Type B pancreatic cell (in vitro differentiated cells): ENCODE results near the gene GPRC5B. TPM values are rescaled to one million over a fixed set of nuclear protein-coding genes. Genes with fewer than 3 reads are reported as not detected.

ENCODE experiments used
- DNase-seq: peaks from one replicate; pipeline ENCODE4 v3.0.0; 2021; ENCODE audit warnings: mixed read lengths; ENCODE audit not compliant: unreplicated experiment; ENCODE audit errors: extremely low spot score
- H3K27ac Mint-ChIP-seq: 2 replicates; pipeline ENCODE4 v1.8.0; 2021; ENCODE audit warnings: mild to moderate bottlenecking, mixed read lengths
- H3K27me3 Mint-ChIP-seq: 2 replicates; pipeline ENCODE4 v1.8.0; 2021; ENCODE audit warnings: mixed read lengths
- H3K36me3 Mint-ChIP-seq: 2 replicates; pipeline ENCODE4 v1.8.0; 2021; ENCODE audit warnings: mixed read lengths
- H3K4me1 Mint-ChIP-seq: one replicate; pipeline ENCODE4 v1.8.0; 2021; ENCODE audit warnings: mixed read lengths; ENCODE audit not compliant: unreplicated experiment
- H3K4me3 Mint-ChIP-seq: 2 replicates; pipeline ENCODE4 v1.8.0; 2021; ENCODE audit warnings: mild to moderate bottlenecking, mixed read lengths
- H3K9me3 Mint-ChIP-seq: 2 replicates; pipeline ENCODE4 v1.8.0; 2021; ENCODE audit warnings: mixed read lengths
- total RNA-seq: library from RNA; stranded (reverse); gene quantifications from 2 replicates; pipeline ENCODE4 v1.2.1, GENCODE V29; 2021; ENCODE audit warnings: low replicate concordance
- TF ChIP-seq, protein P1 (sequence below): fragments of 200-600 bp; sonication (generic); conservative IDR thresholded peaks from 2 replicates; pipeline ENCODE4 v1.5.0; 2021; ENCODE audit warnings: antibody characterized with exemption, mild to moderate bottlenecking

Gene GPRC5B
- total RNA-seq, 1 donor from 2014 or later = 53.8 TPM

DNA sequence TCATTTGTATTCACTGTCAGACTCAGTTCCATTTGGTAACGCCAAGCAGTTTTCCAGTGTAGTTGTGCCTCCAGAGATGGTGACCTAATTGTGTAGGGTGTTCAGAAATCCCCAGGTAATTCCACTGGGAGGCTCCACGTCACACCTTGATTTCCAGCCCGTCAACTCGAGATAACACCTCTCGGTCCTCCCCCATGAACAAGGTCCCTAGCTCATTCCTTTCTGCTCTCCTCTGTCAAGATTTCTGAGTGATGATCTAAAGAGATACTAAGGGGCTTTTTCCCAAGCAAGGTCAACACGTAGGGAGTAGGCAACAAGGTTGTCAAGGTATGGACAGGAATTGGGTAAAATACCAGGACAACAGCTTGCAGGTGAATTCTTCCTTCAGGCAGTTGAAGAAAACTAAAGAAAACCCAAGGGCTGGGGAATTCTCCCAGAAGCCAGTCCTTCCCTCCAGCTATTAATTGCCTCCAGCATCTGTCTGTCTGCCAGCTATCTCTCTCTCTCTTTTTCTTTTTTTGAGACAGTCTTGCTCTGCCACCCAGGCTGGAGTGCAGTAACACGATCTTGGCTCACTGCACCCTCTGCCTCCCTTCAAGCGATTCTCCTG lies 31.4 kb downstream of the GPRC5B start:
- no peak overlapping the region for H3K27ac Mint-ChIP-seq
- TF ChIP-seq, protein P1, sequence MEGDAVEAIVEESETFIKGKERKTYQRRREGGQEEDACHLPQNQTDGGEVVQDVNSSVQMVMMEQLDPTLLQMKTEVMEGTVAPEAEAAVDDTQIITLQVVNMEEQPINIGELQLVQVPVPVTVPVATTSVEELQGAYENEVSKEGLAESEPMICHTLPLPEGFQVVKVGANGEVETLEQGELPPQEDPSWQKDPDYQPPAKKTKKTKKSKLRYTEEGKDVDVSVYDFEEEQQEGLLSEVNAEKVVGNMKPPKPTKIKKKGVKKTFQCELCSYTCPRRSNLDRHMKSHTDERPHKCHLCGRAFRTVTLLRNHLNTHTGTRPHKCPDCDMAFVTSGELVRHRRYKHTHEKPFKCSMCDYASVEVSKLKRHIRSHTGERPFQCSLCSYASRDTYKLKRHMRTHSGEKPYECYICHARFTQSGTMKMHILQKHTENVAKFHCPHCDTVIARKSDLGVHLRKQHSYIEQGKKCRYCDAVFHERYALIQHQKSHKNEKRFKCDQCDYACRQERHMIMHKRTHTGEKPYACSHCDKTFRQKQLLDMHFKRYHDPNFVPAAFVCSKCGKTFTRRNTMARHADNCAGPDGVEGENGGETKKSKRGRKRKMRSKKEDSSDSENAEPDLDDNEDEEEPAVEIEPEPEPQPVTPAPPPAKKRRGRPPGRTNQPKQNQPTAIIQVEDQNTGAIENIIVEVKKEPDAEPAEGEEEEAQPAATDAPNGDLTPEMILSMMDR = no peak
- DNase-seq = no peak
- H3K36me3 Mint-ChIP-seq = peaks cover 19% of the 10 kb centered on the region
- no peaks in the 10 kb centered on the region for H3K9me3 Mint-ChIP-seq
- no peaks in the 10 kb centered on the region for H3K27me3 Mint-ChIP-seq
- no peak overlapping the region for H3K4me3 Mint-ChIP-seq
- peaks cover 29% of the 10 kb centered on the region for H3K4me1 Mint-ChIP-seq

DNA sequence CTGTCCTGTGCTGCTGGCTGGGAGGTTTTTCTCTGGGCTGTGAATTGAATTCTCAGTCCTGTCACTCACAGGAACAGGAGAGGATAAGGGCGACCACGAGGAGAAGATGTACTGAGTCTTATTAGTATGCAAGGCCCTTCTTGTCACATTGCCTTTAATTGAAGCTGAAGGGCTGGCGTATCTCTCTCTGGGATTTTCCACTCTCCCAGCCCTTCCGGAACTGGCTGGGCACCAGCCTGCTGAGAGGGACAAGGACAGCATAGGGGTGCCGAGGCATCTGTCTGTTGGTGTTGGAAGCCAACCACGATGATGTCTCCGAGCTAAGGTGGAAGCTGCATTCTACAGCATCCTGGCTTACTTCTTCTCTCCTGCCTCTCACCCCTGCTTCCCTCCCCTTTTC lies 33.2 kb downstream of the GPRC5B start:
- H3K4me1 Mint-ChIP-seq = peaks cover 22% of the 10 kb centered on the region
- H3K27ac Mint-ChIP-seq = no peak overlapping the region
- no peaks in the 10 kb centered on the region for H3K27me3 Mint-ChIP-seq
- H3K9me3 Mint-ChIP-seq = no peaks in the 10 kb centered on the region
- H3K4me3 Mint-ChIP-seq = no peak overlapping the region
- peaks cover 11% of the 10 kb centered on the region for H3K36me3 Mint-ChIP-seq
- no peak for DNase-seq
- TF ChIP-seq, protein P1 = no peak

GRCh38 chr16:19850131-19850817 lies 34.4 kb downstream of the GPRC5B start:
- Mint-ChIP-seq H3K4me1 (peaks cover 13% of the 10 kb centered on the region), H3K4me3 (no peak overlapping the region)
- no peak for DNase-seq

DNA sequence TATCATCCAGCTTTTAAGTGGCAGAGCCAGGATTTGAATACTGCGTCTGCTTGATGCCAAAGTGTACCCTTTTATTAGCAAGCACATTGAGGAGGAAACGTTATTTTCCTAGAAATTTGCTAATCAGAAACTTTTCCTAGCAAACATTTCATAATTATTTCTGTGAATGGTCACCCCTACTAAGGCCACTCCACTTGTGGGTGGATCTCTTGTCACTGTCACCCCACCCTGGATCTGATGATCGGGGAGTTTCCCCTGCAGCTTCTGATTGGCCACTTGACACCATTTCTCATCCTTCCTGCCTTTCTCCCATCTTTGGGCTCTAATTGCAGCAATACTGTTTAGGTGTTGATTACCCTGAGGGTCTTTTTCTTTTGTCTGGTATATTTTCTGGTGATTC lies 35.9 kb downstream of the GPRC5B start:
- Mint-ChIP-seq H3K4me1 (peaks cover 13% of the 10 kb centered on the region), H3K4me3 (no peak overlapping the region), H3K27ac (no peak overlapping the region), H3K9me3 (no peaks in the 10 kb centered on the region), H3K27me3 (no peaks in the 10 kb centered on the region), H3K36me3 (peaks cover 8% of the 10 kb centered on the region)
- no peak for DNase-seq
- TF ChIP-seq, protein P1 = no peak

More at GRCh38 chr16:19850131-19850817, 34.4 kb downstream of the GPRC5B start:
- Mint-ChIP-seq H3K27me3 (no peaks in the 10 kb centered on the region), H3K27ac (no peak overlapping the region), H3K36me3 (peaks cover 4% of the 10 kb centered on the region), H3K9me3 (no peaks in the 10 kb centered on the region)
- TF ChIP-seq, protein P1 = no peak

DNA sequence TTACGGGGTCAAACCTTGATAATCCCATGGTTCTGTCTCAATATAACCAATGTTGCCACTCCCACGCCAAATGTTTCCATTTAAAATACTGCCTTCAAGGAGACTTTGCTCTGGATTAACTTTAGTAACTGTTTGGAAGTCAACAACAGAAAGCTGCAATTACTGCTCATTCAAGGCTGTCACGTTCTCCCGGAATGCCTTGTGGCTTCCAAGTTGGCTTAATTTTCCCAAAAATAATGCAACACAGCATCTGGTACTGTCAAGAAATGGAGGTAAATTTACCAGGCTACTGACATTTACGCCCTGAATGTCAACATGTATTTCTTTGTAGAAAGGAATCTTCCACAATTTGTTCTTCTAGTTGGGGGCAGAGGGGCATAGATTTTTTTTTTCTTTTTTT lies 38.2 kb downstream of the GPRC5B start:
- H3K4me3 Mint-ChIP-seq = no peak overlapping the region
- H3K27ac Mint-ChIP-seq = no peak overlapping the region
- no peaks in the 10 kb centered on the region for H3K9me3 Mint-ChIP-seq
- TF ChIP-seq, protein P1 = no peak
- peaks cover 7% of the 10 kb centered on the region for H3K4me1 Mint-ChIP-seq
- H3K36me3 Mint-ChIP-seq = peaks cover 8% of the 10 kb centered on the region
- no peaks in the 10 kb centered on the region for H3K27me3 Mint-ChIP-seq
- no peak for DNase-seq
